Measurements from ENCODE around the gene SLC5A6. TPM values are rescaled to one million over a fixed set of nuclear protein-coding genes. Genes with fewer than 3 reads are reported as not detected.

The SLC5A6 gene
- total RNA-seq, 2 donors from 2014 or later: 17.4 to 34.6 TPM

- peak; percentile 12 for ATAC-seq
- H3K4me1 ChIP-seq: peaks cover 18% of the 10 kb centered on the region
- WGBS, 2 donors: 1 to 2% methylated on average over 25 to 46 of the region's 48 CpGs
These were observed 676 bp downstream of the SLC5A6 start for GRCh38 chr2:27211241-27211942.

GRCh38 chr2:27209621-27210401 is 2.3 kb downstream of the SLC5A6 start:
- intact Hi-C loops (cut with DNase I): no loop called here
- 90 to 93% methylated on average over 6 of the region's 6 CpGs for WGBS, 2 donors
- Histone ChIP-seq H3K4me1 (peaks cover 18% of the 10 kb centered on the region), H3K36me3 (replicated peaks in 1 of 2; ENCODE audit: insufficient read depth in 1 of 2, low read depth in 2 of 2) (peaks cover 0 to 8% of the 10 kb centered on the region in 2 donors), H3K4me3 (no peak overlapping the region), H3K9me3 (no peaks in the 10 kb centered on the region), H3K27ac (no peak overlapping the region), H3K27me3 (no peaks in the 10 kb centered on the region)
- ATAC-seq: no peak
- DNase-seq: no peak
- TF ChIP-seq CTCF (IDR thresholded peaks at IDR 0.05): no peak
- no peak for TF ChIP-seq POLR2A (IDR thresholded peaks at IDR 0.05)

More at GRCh38 chr2:27211241-27211942, 676 bp downstream of the SLC5A6 start:
- H3K27ac ChIP-seq: peak overlapping the region; percentile 83 to 97 (median 92)
- no peaks in the 10 kb centered on the region for H3K9me3 ChIP-seq
- H3K36me3 ChIP-seq (replicated peaks in 1 of 2; ENCODE audit: insufficient read depth in 1 of 2, low read depth in 2 of 2): peaks cover 0 to 4% of the 10 kb centered on the region in 2 donors
- intact Hi-C loops (cut with DNase I): no loop called here
- DNase-seq: peak in 1 of 4 donors; percentile 23
- H3K27me3 ChIP-seq: no peaks in the 10 kb centered on the region
- peak overlapping the region; percentile 64 to 66 for H3K4me3 ChIP-seq
- TF ChIP-seq POLR2A (IDR thresholded peaks at IDR 0.05): no peak
- no peak for TF ChIP-seq CTCF (IDR thresholded peaks at IDR 0.05)

GRCh38 chr2:27208486-27209050 is 3.5 kb downstream of the SLC5A6 start:
- Histone ChIP-seq H3K27me3 (no peaks in the 10 kb centered on the region), H3K27ac (no peak overlapping the region), H3K36me3 (replicated peaks in 1 of 2; ENCODE audit: insufficient read depth in 1 of 2, low read depth in 2 of 2) (peaks cover 0 to 14% of the 10 kb centered on the region in 2 donors), H3K4me1 (peaks cover 17% of the 10 kb centered on the region), H3K4me3 (no peak overlapping the region), H3K9me3 (no peaks in the 10 kb centered on the region)
- intact Hi-C loops (cut with DNase I): no loop called here
- 80 to 92% methylated on average over 4 of the region's 4 CpGs for WGBS, 2 donors
- TF ChIP-seq CTCF (IDR thresholded peaks at IDR 0.05) (no peak), POLR2A (IDR thresholded peaks at IDR 0.05) (no peak)
- DNase-seq (no peak), ATAC-seq (no peak)

- H3K36me3 ChIP-seq (replicated peaks in 1 of 2; ENCODE audit: insufficient read depth in 1 of 2, low read depth in 2 of 2): peaks cover 0 to 15% of the 10 kb centered on the region in 2 donors
- 82 to 99% methylated on average over 6 of the region's 6 CpGs for WGBS, 2 donors
- intact Hi-C loops (cut with DNase I): no loop called here
- H3K9me3 ChIP-seq: no peaks in the 10 kb centered on the region
- no peak for TF ChIP-seq POLR2A (IDR thresholded peaks at IDR 0.05)
- TF ChIP-seq CTCF (IDR thresholded peaks at IDR 0.05): no peak
- no peaks in the 10 kb centered on the region for H3K27me3 ChIP-seq
- H3K4me3 ChIP-seq: no peak overlapping the region
- H3K27ac ChIP-seq: no peak overlapping the region
- DNase-seq: no peak
- peaks cover 9% of the 10 kb centered on the region for H3K4me1 ChIP-seq
- ATAC-seq: no peak
These were observed 5.7 kb downstream of the SLC5A6 start for GRCh38 chr2:27206346-27206745.

Data from body of pancreas (tissue), 4 donors.